Adrenal gland (tissue), 5 donors: Measurements from ENCODE around the gene UGGT1.

Experiments
- CTCF ChIP-seq, 6 experiments: fragments of 450-650 bp in 4 of 6; fragments of 200-600 bp in 2 of 6; sonication (generic) in 1 of 6; IDR thresholded peaks; 1 replicate in 5 of 6; 2 replicates in 1 of 6; pipeline versions ENCODE4 v1.5.1 to v1.8.0; 2016 to 2021; ENCODE audit warnings: antibody characterized with exemption in 6 of 6, mild to moderate bottlenecking in 2 of 6, moderate library complexity in 1 of 6
- POLR2A ChIP-seq, 2 donors: fragments of 450-650 bp; IDR thresholded peaks; one replicate each; pipeline ENCODE4 v1.6.1; 2017; ENCODE audit warnings: antibody characterized with exemption in 2 of 2, mild to moderate bottlenecking in 2 of 2, moderate library complexity in 1 of 2
- donor health status: DM: no; HTN: no; CAD: no.

- TF ChIP-seq CTCF (IDR thresholded peaks at IDR 0.05) (no peak), POLR2A (IDR thresholded peaks at IDR 0.05) (no peak)
These were observed 88.4 kb downstream of the UGGT1 start for GRCh38 chr2:128179461-128179755.
